HuH-7 (cell line): ENCODE measurements around the gene PCGF3.
"Not testable (repeated sequence)": the region's sequence is repeated elsewhere in the genome, so short reads cannot be mapped to it uniquely, and the experiment has no call there.

Experiments
- DNase-seq: peaks from one replicate; pipeline ENCODE4 v3.0.0; 2011; ENCODE audit warnings: low spot score

PCGF3 gene

DNA sequence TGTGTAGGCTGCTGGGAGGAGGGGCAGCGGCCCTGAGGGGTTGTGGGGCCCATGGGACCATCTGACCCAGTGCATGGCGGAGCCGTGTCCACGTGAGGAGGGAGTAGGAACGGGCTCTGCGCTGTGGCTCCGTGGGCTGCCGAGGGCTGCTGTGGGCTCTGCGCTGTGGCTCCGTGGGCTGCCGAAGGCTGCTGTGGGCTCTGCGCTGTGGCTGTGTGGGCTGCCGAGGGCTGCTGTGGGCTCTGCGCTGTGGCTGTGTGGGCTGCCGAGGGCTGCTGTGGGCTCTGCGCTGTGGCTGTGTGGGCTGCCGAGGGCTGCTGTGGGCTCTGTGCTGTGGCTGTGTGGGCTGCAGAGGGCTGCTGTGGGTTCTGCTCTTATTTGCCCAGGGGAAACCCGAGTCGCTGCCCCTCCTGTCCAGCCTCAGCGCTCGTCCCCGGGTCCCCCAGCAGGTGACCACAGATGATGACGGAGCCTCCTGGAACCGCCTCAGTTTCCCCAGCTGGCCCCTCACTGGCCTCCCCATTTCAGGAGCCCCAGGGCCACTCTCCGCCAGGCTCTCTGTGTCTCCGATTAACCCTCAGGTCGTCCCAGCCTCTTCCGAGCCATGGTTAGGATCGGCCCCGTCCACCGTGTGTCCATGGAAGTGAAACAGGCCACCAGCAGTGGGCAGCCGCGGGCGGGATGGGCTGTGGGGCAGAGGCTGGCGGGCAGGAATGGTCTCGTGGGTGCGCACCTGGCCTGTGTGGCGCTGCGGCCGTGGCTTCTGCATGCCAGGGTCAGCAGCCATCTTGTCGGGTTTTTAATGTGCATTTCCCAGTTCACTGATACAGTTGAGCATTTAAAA, 20.0 kb downstream of the PCGF3 start:
- no peak for DNase-seq

DNA sequence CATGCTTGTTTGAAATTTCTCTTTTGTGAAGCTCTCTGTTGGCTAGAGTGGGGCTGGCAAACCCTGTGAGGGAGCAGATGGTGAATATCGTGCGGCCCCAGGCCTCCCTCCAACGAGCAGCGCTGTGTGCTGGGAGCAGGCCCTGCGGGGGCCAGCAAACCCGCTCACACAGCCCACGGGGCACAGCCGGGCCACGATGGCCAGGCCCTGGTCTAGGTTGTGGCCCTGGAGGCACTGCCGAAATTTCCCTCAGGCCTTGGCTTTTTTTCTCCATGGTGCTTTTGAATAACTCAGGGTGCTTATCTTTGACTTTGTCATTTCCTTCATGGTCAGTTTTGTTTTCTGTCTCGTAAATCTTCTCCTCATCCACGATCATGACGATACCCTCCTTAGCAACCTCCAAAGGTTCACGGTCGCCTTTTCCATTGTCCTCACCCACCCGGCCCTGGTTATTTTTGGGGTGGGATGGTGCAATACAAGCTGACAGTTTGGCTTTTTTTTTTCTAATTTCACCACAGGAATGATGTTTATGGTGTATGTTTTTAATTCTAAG, 20.7 kb downstream of the PCGF3 start:
- no peak for DNase-seq

DNA sequence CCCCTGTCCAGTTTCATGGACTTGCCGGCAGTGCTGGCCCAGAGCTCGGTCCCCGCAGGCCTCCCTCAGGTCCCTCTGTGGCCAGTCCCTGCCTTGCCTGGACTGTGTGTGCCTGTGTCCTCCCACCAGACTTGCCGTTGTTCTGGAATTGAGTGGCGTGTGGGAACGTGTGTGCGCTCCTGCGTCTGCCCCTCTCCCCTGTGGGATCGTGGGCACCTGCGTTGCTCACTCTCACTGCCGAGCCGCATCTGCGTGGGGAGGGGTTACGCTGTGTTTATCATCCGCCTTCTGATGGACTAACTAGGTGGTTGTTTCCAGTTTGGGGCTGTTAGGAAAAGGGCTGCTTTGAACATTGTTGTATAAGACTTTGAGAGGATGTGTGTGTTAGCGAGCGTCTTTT, 21.2 kb downstream of the PCGF3 start:
- DNase-seq, result no peak

DNA sequence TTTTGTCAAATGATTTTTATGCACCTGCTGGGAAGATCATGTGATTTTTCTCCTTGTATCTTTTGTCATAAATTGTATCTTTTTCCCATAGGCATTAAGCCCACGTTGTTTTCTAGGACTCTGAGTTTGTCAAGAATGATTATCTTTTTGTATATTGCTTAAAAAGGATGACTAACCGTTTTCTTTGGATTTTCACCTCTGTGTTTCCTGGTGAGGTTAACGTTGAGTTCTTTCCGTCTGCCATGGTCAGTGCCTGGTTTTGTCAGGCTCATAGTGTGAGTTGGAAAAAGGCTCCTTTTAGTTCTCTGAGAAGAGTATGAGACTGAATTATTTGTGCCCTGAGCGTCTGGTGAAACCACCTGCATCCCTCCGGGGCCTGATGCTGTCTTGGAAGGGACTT, 21.9 kb downstream of the PCGF3 start:
- no peak for DNase-seq

DNA sequence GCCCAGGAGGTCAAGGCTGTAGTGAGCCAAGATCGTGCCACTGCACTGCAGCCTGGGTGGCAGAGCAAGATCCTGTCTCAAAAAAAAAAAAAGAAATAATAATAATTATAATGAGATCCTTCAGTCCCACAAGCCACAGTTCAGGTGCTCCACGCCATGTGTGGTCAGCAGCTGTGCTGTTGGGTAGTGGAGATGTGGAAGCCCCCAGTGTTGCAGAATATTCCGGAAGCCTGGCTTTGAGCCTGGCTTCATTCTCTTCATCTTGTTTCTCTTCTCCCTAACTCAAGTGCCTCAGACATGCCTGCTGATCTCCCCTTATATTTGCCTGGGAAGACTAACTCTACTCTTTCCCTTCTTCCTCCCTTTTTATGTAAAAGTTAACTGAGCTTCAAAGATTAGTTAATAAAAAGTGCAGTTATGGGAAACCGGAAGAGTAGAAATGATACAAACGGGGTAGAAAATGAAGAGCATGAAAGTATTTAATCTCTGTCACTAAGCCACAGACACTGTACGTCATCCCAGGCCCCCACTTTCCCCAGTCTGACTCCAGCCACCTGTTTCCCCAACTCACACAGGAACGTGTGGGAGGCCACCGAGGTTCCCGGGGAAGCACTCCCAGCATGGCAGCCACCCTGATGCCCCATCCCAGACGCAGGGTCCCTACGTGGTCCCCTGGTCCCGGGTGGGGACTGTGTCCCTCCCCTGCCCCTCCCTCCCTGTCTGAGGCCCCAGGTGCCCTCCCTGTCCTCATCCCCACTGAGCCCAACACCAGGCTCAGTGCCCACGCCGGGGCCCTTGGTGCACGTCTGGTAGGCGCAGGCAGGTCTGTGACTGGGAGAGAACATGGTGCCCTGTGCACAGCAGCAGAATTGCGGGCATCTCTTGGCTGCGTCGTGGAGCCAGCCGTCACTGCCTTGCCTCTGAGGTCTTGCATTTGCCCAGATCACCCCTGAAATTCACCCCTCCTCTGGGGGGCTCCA, 24.0 kb downstream of the PCGF3 start:
- DNase-seq, result no peak

DNA sequence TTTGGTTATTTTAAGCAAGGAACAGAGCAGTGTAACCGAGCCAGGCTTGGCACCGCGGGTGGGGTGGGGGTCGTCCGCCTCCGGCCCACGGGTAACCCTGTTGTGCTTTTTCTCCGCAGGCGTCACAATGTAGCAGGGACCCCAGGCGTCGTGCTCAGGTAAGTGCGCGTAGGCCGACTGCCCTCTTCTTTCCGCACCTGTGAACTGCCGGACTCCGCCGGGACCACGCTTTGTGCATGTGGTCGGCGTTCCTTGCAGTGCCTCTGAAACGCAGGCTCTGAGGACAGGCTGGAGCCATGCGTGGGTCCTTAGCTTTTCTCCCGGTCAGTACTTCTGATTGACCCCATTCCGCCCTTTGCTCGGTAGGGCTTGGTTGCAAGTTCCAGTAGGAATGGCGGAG, 24.9 kb downstream of the PCGF3 start:
- no peak for DNase-seq

DNA sequence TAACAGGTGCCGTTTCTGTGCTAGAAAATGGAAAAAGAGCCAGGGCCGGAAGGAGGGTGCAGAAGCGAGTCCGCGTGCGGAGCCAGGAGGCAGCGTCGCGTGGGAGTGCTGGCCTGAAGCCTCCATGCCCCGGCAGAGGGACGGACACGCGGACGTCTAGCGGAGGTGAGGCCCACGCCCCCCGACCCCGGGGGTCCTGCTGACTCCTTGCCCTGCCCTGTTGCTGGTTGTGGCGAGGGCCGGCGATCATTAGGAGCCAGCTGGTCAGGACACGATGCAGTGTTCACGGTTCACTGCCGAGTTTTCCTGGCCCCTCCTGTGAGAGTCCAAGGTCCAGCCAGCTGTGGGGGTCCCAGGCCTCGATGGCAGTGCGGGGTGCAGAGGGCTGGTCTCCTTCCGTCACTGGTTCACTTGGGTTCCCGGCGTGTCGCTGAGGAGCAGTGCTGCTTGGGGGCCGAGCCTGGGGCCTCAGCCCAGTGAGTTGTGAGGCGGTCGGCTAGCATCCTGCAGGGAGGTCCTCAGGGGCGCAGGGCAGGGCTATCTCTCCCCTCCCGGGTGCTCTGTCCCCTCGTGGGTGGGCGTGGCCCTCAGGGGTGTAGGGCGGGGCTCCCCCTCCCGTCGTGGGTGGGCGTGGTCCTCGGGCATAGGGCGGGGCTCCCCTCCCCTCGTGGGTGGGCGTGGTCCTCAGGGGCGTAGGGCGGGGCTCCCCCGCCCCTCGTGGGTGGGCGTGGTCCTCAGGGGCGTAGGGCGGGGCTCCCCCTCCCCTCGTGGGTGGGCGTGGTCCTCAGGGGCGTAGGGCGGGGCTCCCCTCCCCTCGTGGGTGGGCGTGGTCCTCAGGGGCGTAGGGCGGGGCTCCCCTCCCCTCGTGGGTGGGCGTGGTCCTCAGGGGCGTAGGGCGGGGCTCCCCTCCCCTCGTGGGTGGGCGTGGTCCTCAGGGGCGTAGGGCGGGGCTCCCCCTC, 25.6 kb downstream of the PCGF3 start:
- not testable (repeated sequence) for DNase-seq

DNA sequence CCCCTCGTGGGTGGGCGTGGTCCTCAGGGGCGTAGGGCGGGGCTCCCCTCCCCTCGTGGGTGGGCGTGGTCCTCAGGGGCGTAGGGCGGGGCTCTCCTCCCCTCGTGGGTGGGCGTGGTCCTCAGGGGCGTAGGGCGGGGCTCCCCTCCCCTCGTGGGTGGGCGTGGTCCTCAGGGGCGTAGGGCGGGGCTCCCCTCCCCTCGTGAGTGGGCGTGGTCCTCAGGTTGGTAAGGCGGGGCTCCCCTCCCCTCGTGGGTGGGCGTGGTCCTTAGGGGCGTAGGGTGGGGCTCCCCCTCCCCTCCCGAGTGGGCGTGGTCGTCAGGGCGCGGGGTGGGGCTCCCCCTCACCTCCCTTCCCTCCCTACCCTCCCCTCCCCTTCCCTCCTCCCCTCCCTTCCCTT, 26.3 kb downstream of the PCGF3 start:
- not testable (repeated sequence) for DNase-seq

DNA sequence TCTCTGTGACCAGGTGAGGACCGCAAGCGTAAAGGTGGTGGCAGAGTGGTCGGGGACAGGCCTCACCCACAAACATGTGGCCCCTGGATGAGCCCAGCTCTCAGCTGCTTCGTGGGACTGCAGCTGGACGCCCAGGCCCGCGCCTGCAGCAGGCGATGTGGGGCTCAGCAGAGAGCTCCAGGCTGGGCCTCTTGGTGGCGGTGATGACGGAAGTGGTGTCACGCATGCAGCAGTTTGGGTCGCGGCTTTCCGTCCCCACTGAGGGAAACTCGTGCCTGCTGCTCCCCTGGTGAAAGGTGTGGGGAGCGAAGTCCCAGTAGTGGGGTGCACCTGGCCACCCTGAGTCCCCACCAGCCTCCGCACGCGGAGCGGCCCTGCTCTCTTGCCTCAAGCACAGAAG, 26.9 kb downstream of the PCGF3 start:
- DNase-seq, result no peak

DNA sequence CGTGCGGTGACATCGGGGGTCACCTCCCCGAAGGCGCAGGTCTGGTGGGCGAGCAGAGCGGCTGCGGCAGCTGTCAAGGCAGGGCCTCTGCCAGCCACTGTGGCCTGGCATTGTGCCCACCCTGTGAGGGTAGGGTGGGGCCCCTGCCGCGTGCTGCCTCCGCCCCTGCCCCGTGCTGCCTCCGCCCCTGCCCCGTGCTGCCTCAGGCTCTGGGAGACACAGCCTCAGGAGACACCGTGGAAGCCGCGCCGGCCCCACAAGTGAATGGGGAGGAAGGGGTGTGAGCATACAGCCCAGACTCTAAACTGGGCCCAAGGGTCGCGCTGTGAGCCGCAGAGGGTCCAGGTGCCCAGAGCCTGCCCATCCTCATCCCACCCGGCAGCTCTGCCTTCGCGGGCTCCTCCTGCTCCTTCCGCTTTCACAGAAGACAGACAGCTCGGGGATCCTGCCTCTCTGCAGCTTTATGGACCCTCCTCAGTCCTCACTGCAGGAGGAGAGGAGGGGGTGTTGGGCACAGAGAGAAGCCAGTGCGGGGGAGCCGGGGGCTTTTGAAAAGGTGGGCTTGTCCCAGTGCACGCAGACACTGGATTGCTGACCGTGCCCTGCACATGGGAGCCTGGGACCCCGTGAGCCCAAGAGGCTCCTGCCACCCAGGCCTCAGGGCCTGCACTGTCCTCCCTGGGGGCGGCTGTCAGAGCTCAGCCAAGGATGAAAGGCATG, 27.4 kb downstream of the PCGF3 start:
- DNase-seq, result no peak

DNA sequence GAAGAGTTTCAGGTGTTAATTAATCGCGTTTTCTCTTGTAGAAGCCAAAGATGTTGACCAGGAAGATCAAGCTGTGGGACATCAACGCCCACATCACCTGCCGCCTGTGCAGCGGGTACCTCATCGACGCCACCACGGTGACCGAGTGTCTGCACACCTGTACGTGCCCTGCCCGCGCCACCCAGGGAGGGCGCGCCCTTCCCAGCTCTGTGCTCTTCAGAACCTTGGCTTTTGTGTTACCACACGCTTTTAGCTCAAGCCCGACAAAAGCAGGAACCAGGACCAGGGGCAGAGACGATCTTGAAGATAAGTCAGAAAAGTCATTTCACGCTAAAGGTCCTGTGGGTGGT, 28.0 kb downstream of the PCGF3 start:
- no peak for DNase-seq

DNA sequence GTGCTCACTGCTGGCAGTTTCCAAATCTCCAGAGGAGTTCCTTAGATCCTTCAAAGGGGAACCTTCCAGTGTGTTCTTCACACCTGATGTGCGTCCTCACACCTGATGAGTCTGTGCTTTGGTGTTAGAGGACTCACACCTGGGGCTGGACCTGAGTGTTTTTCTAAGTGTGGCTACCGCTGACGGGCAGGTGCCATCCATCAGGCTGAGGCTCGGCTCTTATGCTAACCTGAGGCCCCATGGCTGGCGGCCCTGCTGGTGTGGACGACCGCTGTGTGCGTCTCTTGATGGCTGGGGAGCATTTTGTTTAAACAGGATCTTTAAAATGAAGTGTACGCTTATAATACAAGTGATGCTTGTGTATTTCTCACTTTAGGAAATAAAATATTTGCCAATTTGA, 28.4 kb downstream of the PCGF3 start:
- no peak for DNase-seq

DNA sequence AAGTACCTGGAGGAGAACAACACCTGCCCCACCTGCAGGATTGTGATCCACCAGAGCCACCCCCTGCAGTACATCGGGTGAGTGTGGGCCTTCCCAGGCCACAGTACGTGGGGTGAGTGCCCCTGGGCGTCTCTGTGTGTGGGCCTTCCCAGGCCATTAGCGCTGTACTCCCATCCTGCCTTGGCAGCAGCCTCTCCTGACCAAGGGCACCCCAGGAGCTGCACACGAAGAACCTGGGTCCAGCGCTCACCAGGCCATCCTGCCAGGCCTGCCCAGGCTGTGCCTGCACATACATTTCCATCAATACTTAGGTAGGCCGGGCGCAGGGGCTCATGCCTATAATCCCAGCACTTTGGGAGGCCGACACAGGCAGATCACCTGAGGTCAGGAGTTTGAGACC, 29.3 kb downstream of the PCGF3 start:
- DNase-seq, result no peak

DNA sequence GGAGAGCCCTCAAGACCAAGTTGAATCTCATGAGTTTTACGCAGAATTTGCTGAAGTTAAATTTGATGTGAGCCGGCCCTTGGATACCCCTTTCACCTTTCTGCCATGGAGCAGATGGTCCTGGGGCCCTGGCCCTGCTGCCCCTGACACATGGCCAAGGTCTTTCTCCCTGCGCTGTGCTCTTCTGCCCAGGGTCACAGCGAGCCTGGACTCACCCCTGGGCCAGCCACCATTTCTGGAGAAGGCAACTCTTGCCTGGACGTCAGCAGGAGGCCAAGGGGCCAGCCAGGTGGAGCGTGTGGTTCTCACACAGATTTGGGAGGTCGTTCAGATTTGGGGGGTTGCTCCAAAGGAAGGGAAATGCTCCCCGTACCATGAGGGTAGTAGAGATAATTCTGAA, 30.0 kb downstream of the PCGF3 start:
- DNase-seq, result no peak

DNA sequence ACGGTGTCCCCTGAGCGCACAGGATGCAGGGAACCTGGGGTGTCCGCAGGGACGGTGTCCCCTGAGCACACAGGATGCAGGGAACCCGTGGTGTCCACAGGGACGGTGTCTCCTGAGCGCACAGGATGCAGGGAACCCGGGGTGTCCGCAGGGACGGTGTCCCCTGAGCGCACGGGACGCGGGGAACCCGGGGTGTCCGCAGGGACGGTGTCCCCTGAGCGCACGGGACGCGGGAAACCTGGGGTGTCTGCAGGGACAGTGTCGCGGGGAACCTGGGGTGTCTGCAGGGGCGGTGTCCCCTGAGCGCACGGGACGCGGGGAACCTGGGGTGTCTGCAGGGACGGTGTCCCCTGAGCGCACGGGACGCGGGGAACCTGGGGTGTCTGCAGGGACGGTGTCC, 30.9 kb downstream of the PCGF3 start:
- not testable (repeated sequence) for DNase-seq

DNA sequence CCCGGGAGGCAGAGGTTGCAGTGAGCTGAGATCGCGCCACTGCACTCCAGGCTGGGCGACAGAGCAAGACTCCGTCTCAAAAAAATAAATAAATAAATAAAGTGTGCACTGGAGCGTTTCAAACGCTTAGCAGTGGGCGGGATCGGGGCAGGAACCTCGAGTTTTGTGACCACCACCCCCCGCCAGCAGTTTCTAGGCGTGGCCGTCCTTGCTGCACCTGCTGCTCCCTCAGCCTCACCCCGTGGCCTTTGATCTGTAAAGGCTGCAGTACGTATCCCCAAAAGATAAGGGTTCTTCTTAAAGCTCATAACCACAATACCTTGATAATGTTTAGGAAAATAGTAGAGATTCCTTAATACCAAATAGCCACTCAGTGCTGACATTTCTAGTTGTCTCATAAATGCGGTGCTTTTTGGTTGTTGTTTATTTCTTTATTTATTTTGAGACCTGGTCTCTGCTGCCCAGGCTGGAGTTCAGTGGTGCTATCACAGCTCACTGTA, 33.2 kb downstream of the PCGF3 start:
- DNase-seq, result no peak

DNA sequence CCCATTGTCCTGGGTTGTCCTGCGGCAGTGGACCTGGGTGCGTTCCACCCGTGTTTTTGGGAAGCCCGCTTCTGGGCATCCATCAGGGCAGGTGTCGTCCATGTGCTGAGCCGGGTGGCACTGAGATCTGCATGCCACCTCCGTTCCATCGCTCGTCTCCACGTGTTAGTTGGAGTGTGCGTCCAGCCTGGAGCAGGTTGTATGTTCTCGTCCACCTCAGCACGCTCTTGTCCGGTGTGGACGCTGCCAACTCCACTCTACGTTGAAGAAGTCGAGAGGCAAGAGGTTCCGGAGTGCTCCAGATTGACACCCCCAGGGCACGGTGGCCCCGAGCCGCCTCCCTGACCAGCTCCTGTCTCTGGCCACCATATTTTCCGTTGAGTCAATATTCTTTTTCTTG, 33.9 kb downstream of the PCGF3 start:
- DNase-seq, result no peak

DNA sequence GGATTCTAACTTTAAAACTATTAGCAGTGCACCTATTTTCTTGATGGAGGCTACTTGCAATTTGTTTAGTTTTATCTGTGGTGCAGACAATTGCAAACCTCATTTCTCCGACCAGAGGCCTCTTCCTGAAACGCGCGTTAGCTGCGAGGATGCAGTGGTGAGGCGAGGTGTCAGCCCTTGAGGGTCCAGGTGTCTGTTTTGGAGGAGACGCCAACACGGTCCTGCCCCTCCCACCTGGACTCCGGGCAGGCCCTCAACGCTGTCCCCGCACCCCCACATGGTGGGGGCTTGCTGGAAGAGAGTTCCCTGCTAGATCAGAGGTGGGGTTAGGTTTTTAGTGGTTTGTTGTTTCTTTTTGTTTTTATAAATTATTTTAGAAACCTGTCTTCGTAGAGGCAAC, 34.4 kb downstream of the PCGF3 start:
- no peak for DNase-seq

DNA sequence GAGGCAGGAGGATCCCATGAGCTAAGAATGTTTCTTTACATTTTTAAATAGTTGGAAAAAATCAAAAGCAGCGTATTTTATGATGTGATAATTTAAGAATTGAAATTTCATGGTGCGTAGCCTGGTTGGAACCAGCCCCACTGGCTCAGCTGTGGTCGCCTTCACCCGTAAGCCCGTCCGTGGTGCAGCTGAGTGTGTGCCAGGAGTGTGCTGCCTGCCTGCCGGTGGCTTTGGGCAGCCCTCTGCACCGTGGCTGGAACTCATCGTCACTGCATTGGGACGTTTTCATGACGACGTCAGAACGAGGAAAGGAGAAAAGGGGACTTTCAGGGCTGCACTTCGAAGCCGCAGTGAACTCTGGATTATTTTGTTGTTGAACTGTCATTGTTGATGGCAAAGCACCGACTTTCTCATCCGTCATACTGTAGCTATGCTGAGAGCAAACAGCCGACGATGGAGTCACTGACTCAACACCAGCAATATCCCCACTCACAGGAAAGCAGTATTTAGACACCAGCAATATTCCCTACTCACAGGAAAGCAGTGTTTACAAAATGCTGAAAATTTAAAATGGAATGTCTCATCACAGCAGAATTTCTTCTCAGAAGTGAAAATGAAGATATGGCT, 35.1 kb downstream of the PCGF3 start:
- no peak for DNase-seq

DNA sequence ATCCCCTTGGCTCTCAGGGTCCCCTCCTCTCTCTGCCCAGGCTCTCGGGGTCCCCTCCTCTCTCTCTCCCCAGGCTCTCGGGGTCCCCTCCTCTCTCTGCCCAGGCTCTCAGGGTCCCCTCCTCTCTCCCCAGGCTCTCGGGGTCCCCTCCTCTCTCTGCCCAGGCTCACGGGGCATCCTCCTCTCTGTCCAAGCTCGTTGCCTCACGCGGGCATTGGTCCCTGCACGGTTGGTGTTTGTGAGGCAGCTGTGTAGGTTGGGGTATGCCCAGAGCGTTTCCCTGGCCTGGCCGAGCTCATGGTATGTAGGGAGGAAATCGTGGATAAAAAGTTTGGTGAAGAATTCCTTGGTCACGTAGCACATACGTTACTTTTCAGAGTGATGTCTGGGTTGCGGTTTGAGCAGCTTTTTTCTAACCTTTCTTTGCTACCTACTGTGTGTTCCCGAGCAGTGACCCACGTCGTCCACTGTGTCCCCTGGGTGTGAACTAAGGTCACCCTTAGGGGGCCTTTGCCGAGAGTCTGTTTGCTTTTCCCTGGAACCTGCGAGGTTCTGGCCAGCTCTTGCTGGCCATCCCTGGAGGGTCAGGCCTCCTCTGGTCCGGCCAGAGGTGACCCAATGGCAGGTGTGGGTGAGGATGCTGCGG, 36.6 kb downstream of the PCGF3 start:
- DNase-seq, result no peak
